Measurements from ENCODE around the gene B4GAT1.
"Not testable (repeated sequence)": the region's sequence is repeated elsewhere in the genome, so short reads cannot be mapped to it uniquely, and the experiment has no call there.

B4GAT1 gene

DNA sequence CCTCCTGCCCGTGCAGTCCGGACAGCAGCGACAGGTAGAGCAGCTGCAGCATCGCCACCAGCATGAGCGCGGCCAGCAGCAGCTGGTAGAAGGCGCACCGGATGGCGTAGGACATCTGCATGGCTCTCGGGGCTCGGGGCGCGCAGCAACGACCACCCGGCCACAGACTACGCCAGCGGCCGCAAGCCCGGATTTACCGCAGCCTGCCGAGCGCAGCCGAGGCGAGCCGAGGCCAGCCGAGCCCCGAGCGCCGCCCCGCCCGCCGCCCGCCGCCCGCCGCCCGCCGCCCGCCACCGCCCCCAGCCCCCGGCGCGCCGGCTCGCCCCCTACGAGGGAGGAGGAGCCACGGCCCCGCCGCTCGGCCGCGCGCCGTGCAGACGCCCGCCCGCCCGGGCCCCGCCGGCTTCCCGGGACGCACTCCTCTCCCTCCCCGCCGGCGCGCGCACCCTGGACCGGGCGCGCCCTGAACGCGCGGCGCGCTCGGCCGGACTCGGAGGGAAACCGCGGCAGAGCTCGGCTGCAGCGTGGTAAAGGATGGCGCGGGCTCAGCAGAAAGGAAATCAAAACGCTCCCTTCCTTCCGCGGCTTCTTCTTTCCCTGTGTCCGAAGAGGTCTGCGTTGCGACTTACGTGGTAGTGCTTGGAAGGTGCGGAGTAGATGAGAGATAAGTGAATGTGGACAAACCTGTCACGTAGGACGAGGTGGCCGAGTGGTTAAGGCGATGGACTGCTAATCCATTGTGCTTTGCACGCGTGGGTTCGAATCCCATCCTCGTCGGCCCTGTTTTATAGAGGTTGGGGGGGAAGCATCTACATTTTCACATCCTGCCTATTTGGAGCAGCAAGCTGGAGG is at the start of gene B4GAT1:
B4GAT1 (minus strand) TSS at position 205 of the 852 bp plus-strand sequence; CDS start at position 121, 84 bp downstream.
- TF ChIP-seq CTCF (conservative IDR thresholded peaks at IDR 0.05; ENCODE audit: low read depth, low read length), result no peak
- peak within 1 kb of the TSS; percentile 87 for H3K4me3 ChIP-seq (ENCODE audit: low read depth, low read length)
- peak; percentile 94 for DNase-seq (ENCODE audit: low read depth)

DNA sequence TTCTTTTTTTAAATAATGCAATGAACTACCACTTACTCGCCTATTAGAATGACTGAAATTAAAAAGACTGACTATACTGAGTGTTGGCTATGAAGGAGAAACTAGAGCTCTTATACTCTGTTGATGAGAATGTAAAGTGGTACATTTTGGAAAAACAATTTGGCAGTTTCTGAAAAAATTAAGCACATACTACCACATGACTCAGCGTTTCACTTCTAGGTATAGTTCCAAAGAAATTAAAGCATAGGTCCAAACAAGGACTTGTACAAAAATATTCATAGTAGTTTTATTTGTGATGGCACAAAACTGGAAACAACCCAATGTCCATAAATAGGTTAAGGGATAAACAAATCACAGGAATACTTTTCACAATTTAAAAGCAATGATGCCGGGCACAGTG is 46.5 kb upstream of the B4GAT1 start:
- no peak for DNase-seq (ENCODE audit: low read depth)
- TF ChIP-seq CTCF (conservative IDR thresholded peaks at IDR 0.05; ENCODE audit: low read depth, low read length), result no peak
- no peak overlapping the region for H3K4me3 ChIP-seq (ENCODE audit: low read depth, low read length)

GRCh38 chr11:66391322-66391721 is 43.9 kb upstream of the B4GAT1 start:
- no peak for TF ChIP-seq CTCF (conservative IDR thresholded peaks at IDR 0.05; ENCODE audit: low read depth, low read length)

GRCh38 chr11:66388780-66389386 is 41.5 kb upstream of the B4GAT1 start:
- peak; percentile 90 for DNase-seq (ENCODE audit: low read depth)
- no peak overlapping the region for H3K4me3 ChIP-seq (ENCODE audit: low read depth, low read length)
- peak; percentile 93 for TF ChIP-seq CTCF (conservative IDR thresholded peaks at IDR 0.05; ENCODE audit: low read depth, low read length)

More at GRCh38 chr11:66391322-66391721, 43.9 kb upstream of the B4GAT1 start:
- H3K4me3 ChIP-seq (ENCODE audit: low read depth, low read length), result no peak overlapping the region
- DNase-seq (ENCODE audit: low read depth), result no peak

GRCh38 chr11:66386171-66387069 is 39.0 kb upstream of the B4GAT1 start:
- TF ChIP-seq CTCF (conservative IDR thresholded peaks at IDR 0.05; ENCODE audit: low read depth, low read length), result peak; percentile 96
- DNase-seq (ENCODE audit: low read depth), result peak; percentile 93
- peak overlapping the region; percentile 39 for H3K4me3 ChIP-seq (ENCODE audit: low read depth, low read length)

GRCh38 chr11:66384316-66384715 is 36.9 kb upstream of the B4GAT1 start:
- not testable (repeated sequence) for H3K4me3 ChIP-seq (ENCODE audit: low read depth, low read length); DNase-seq (ENCODE audit: low read depth)

- not testable (repeated sequence) for H3K4me3 ChIP-seq (ENCODE audit: low read depth, low read length); DNase-seq (ENCODE audit: low read depth)
These were observed 32.8 kb upstream of the B4GAT1 start for GRCh38 chr11:66380264-66380663.

DNA sequence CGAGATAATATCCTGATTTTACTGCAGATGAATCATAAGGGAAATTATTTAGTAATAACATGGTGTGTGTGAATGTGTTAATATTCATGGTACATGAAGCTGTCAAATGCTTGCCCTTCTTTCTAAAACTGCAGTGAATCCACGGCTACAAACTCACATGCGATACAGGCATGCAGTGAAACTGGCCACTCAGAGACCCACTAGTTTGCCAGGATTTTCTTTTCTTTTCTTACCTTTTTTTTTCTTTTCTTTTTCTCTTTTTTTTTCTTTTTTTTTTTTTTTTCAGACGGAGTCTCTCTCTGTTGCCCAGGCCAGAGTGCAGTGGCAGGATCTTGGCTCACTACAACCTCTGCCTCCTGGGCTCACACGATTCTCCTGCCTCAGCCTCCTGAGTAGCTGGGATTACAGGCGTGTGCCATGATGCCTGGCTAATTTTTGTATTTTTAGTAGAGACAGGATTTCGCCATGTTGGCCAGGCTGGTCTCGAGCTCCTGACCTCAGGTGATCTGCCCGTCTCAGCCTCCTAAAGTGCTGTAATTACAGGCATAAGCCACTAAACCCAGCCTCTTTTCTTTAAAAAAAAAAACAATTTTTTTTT is 26.4 kb upstream of the B4GAT1 start:
- DNase-seq (ENCODE audit: low read depth); H3K4me3 ChIP-seq (ENCODE audit: low read depth, low read length): not testable (repeated sequence)

All from choroid plexus epithelial cell (primary cell).